Lung (tissue), 12 donors: Measurements from ENCODE around the gene THSD8. TPM values are rescaled to one million over a fixed set of nuclear protein-coding genes. Genes with fewer than 3 reads are reported as not detected.
A peak's percentile ranks its signal among the peaks of the same experiment; 100 is the strongest.

Experiments
- ATAC-seq: fragments of 200-7000 bp; cut with Tn5 transposase; one replicate; pipeline ENCODE4 v1.9.1; 2020; ENCODE audit warnings: moderate number of reproducible peaks; ENCODE audit not compliant: insufficient read depth, low FRiP score
- DNase-seq, 3 donors: peaks; one replicate each; pipeline ENCODE4 v3.0.0-alpha.2; 2013 to 2017
- H3K27ac ChIP-seq, 2 donors: one replicate each; pipeline ENCODE4 v1.5.1; 2013; ENCODE audit warnings: mild to moderate bottlenecking in 2 of 2, moderate library complexity in 2 of 2, control low read depth in 1 of 2, inconsistent platforms in 1 of 2, low read depth in 1 of 2, low read length in 1 of 2
- H3K27me3 ChIP-seq, 3 donors: one replicate each; pipeline ENCODE4 v1.5.1; 2013; ENCODE audit warnings: low read length in 2 of 3; ENCODE audit not compliant: control insufficient read depth in 3 of 3, insufficient read depth in 3 of 3
- H3K36me3 ChIP-seq, 4 donors: one replicate each; pipeline ENCODE4 v1.5.1; 2013; ENCODE audit warnings: low read length in 4 of 4, mild to moderate bottlenecking in 1 of 4, moderate library complexity in 1 of 4; ENCODE audit not compliant: control insufficient read depth in 4 of 4, insufficient read depth in 4 of 4
- H3K4me1 ChIP-seq, 5 donors: one replicate each; pipeline ENCODE4 v1.5.1; 2013; ENCODE audit warnings: low read length in 5 of 5, mild to moderate bottlenecking in 2 of 5, moderate library complexity in 1 of 5; ENCODE audit not compliant: control insufficient read depth in 5 of 5, insufficient read depth in 5 of 5
- H3K4me3 ChIP-seq: one replicate; pipeline ENCODE4 v1.5.1; 2013; ENCODE audit warnings: mild to moderate bottlenecking, control low read depth, moderate library complexity
- H3K9ac ChIP-seq, 2 donors: one replicate each; pipeline ENCODE4 v1.5.1; 2013; ENCODE audit warnings: low read length in 2 of 2, control low read depth in 1 of 2; ENCODE audit not compliant: insufficient read depth in 1 of 2
- H3K9me3 ChIP-seq, 4 donors: one replicate each; pipeline ENCODE4 v1.5.1; 2013; ENCODE audit warnings: low read length in 3 of 4, mild to moderate bottlenecking in 1 of 4, moderate library complexity in 1 of 4; ENCODE audit not compliant: control insufficient read depth in 4 of 4, insufficient read depth in 3 of 4
- CTCF ChIP-seq: IDR thresholded peaks from 2 replicates; pipeline ENCODE4 v1.5.1; 2012; ENCODE audit warnings: mild to moderate bottlenecking; ENCODE audit errors: control extremely low read depth, extremely low read depth
- WGBS, 2 donors: extraction: QIAGEN DNeasy Blood & Tissue Kit; methylation state at CpG; one replicate each; pipeline ENCODE4 v1.1.7; 2013; 5-methylcytosine and 5-hydroxymethylcytosine counted together
- polyA plus RNA-seq, 2 donors: library from polyadenylated mRNA; stranded (reverse); fragments of 200-250 nt; gene quantifications; one replicate each; pipeline ENCODE4 v1.2.1, GENCODE V29; 2013
- total RNA-seq, 2 donors: library from RNA; depleted of rRNA in 1 of 2; stranded (reverse); fragments of >200 nt in 1 of 2; gene quantifications; one replicate each; pipeline ENCODE4 v1.2.1, GENCODE V29; 2014 to 2021
- donor health status: control.
- donor health status: control.
- donor health status: Bipolar disorder and iron deficiency.
- donor health status: healthy.
- donor health status: DM: yes; HTN: yes; CAD: no.

THSD8 gene
- total and polyA plus RNA-seq, 4 donors = 0.10 to 6.2 (median 2.0) TPM

GRCh38 chr19:12786141-12786870 lies 15.6 kb upstream of the THSD8 start:
- ATAC-seq = no peak
- Histone ChIP-seq H3K9ac (no peak overlapping the region), H3K4me1 (peaks cover 0 to 86% (median 43%) of the 10 kb centered on the region in 5 donors), H3K4me3 (no peak overlapping the region), H3K9me3 (no peaks in the 10 kb centered on the region), H3K36me3 (no peaks in the 10 kb centered on the region), H3K27ac (peak overlapping the region; percentile 34 to 87), H3K27me3 (no peaks in the 10 kb centered on the region)
- peak; percentile 32 to 62 (median 37) for DNase-seq
- no peak for TF ChIP-seq CTCF
- 10 to 22% methylated on average over 17 to 18 of the region's 18 CpGs for WGBS, 2 donors

- no peaks in the 10 kb centered on the region for H3K36me3 ChIP-seq
- no peak overlapping the region for H3K4me3 ChIP-seq
- ATAC-seq = no peak
- H3K27ac ChIP-seq = peak overlapping the region; percentile 34 to 87
- DNase-seq = no peak
- H3K27me3 ChIP-seq = no peaks in the 10 kb centered on the region
- TF ChIP-seq CTCF = no peak
- H3K9ac ChIP-seq = no peak overlapping the region
- H3K4me1 ChIP-seq = peaks cover 0 to 83% (median 43%) of the 10 kb centered on the region in 5 donors
- no peaks in the 10 kb centered on the region for H3K9me3 ChIP-seq
- WGBS, 2 donors = 73 to 82% methylated on average over 3 of the region's 3 CpGs
These were observed 14.9 kb upstream of the THSD8 start for GRCh38 chr19:12786952-12787351.

- TF ChIP-seq CTCF = no peak
- Histone ChIP-seq H3K9me3 (no peaks in the 10 kb centered on the region), H3K27ac (peak overlapping the region in 1 of 2 donors; percentile 87), H3K27me3 (no peaks in the 10 kb centered on the region), H3K9ac (no peak overlapping the region), H3K4me3 (no peak overlapping the region), H3K36me3 (no peaks in the 10 kb centered on the region), H3K4me1 (peaks cover 0 to 83% (median 40%) of the 10 kb centered on the region in 5 donors)
- DNase-seq = no peak
- ATAC-seq = no peak
- 73 to 80% methylated on average over 10 of the region's 10 CpGs for WGBS, 2 donors
These were observed 14.4 kb upstream of the THSD8 start for GRCh38 chr19:12787458-12787857.
